H9 (cell line): Measurements from ENCODE around the gene PLXNA4. TPM values are rescaled to one million over a fixed set of nuclear protein-coding genes. Genes with fewer than 3 reads are reported as not detected.
A peak's percentile ranks its signal among the peaks of the same experiment; 100 is the strongest.

Experiments
- DNase-seq: peaks from one replicate; pipeline ENCODE4 v3.0.0-alpha.2; 2017
- H2AFZ ChIP-seq: one replicate; pipeline ENCODE4 v1.6.1; 2013; ENCODE audit warnings: mild to moderate bottlenecking, low read length, control low read depth, moderate library complexity
- H2AK5ac ChIP-seq: 2 replicates; pipeline ENCODE4 v1.6.1; 2013; ENCODE audit warnings: low read length, control low read depth, mixed read lengths; ENCODE audit not compliant: insufficient read length
- H2BK120ac ChIP-seq: one replicate; pipeline ENCODE4 v1.6.1; 2013; ENCODE audit warnings: low read depth, mild to moderate bottlenecking, low read length, control low read depth, inconsistent platforms; ENCODE audit not compliant: poor library complexity, severe bottlenecking
- H2BK12ac ChIP-seq: 2 replicates; pipeline ENCODE4 v1.6.1; 2013; ENCODE audit warnings: low read length, control low read depth, mixed read lengths, low read depth; ENCODE audit not compliant: insufficient read length
- H2BK15ac ChIP-seq: 2 replicates; pipeline ENCODE4 v1.6.1; 2013; ENCODE audit warnings: low read depth, low read length, control low read depth
- H2BK20ac ChIP-seq: one replicate; pipeline ENCODE4 v1.6.1; 2013; ENCODE audit warnings: low read depth, mild to moderate bottlenecking, low read length, control low read depth, inconsistent platforms; ENCODE audit not compliant: poor library complexity, severe bottlenecking
- H2BK5ac ChIP-seq: 2 replicates; pipeline ENCODE4 v1.6.1; 2013; ENCODE audit warnings: low read length, control low read depth, mixed read lengths; ENCODE audit not compliant: insufficient read length
- H3K14ac ChIP-seq: 2 replicates; pipeline ENCODE4 v1.6.1; 2013; ENCODE audit warnings: low read length, control low read depth; ENCODE audit not compliant: insufficient read depth
- H3K18ac ChIP-seq: 2 replicates; pipeline ENCODE4 v1.6.1; 2013; ENCODE audit warnings: low read depth, mild to moderate bottlenecking, mixed read lengths, low read length, control low read depth; ENCODE audit not compliant: insufficient read length
- H3K23ac ChIP-seq: 2 replicates; pipeline ENCODE4 v1.6.1; 2013; ENCODE audit warnings: low read length, control low read depth, mixed read lengths, low read depth; ENCODE audit not compliant: insufficient read length
- H3K23me2 ChIP-seq: 2 replicates; pipeline ENCODE4 v1.6.1; 2013; ENCODE audit warnings: low read depth, mild to moderate bottlenecking, mixed read lengths, low read length, control low read depth; ENCODE audit not compliant: insufficient read length, poor library complexity, severe bottlenecking
- H3K27ac ChIP-seq: 2 replicates; pipeline ENCODE4 v1.5.1; 2013; ENCODE audit warnings: low read length, control low read depth, mixed read lengths, low read depth; ENCODE audit not compliant: insufficient read length
- H3K27me3 ChIP-seq: 2 replicates; pipeline ENCODE4 v1.6.1; 2013; ENCODE audit warnings: low read length, control low read depth, inconsistent platforms; ENCODE audit not compliant: insufficient read depth
- H3K4ac ChIP-seq: 2 replicates; pipeline ENCODE4 v1.6.1; 2013; ENCODE audit warnings: low read depth, mild to moderate bottlenecking, control low read depth, inconsistent platforms, low read length, moderate library complexity
- H3K4me1 ChIP-seq: 2 replicates; pipeline ENCODE4 v1.6.1; 2013; ENCODE audit warnings: low read length, control low read depth, inconsistent platforms; ENCODE audit not compliant: insufficient read depth
- H3K4me2 ChIP-seq: 2 replicates; pipeline ENCODE4 v1.6.1; 2013; ENCODE audit warnings: low read length, control low read depth, mixed read lengths; ENCODE audit not compliant: insufficient read length, insufficient read depth
- H3K56ac ChIP-seq: 2 replicates; pipeline ENCODE4 v1.6.1; 2013; ENCODE audit warnings: low read depth, mild to moderate bottlenecking, mixed read lengths, low read length, control low read depth; ENCODE audit not compliant: insufficient read length
- H3K79me1 ChIP-seq: 2 replicates; pipeline ENCODE4 v1.6.1; 2013; ENCODE audit warnings: low read depth, mild to moderate bottlenecking, moderate library complexity, low read length, control low read depth, inconsistent platforms; ENCODE audit not compliant: insufficient read depth, poor library complexity, severe bottlenecking
- H3K79me2 ChIP-seq: 2 replicates; pipeline ENCODE4 v1.6.1; 2013; ENCODE audit warnings: low read length, control low read depth, inconsistent platforms; ENCODE audit not compliant: insufficient read depth
- H3K9ac ChIP-seq: 2 replicates; pipeline ENCODE4 v1.6.1; 2013; ENCODE audit warnings: low read length, control low read depth, mixed read lengths; ENCODE audit not compliant: insufficient read length; ENCODE audit errors: extremely low read depth
- H3K9me3 ChIP-seq: one replicate; pipeline ENCODE4 v1.6.1; 2013; ENCODE audit warnings: low read depth, low read length, inconsistent platforms; ENCODE audit not compliant: control insufficient read depth
- H3T11ph ChIP-seq: one replicate; pipeline ENCODE4 v1.6.1; 2013; ENCODE audit warnings: mild to moderate bottlenecking, low read length, control low read depth, inconsistent platforms
- H4K20me1 ChIP-seq: one replicate; pipeline ENCODE4 v1.6.1; 2013; ENCODE audit not compliant: control insufficient read depth, insufficient read length, insufficient read depth
- H4K5ac ChIP-seq: 2 replicates; pipeline ENCODE4 v1.6.1; 2013; ENCODE audit warnings: low read depth, mild to moderate bottlenecking, mixed read lengths, low read length, control low read depth; ENCODE audit not compliant: insufficient read length
- H4K8ac ChIP-seq: replicated peaks from 2 replicates; pipeline ENCODE4 v1.6.1; 2013; ENCODE audit warnings: low read length, control low read depth, mixed read lengths, low read depth; ENCODE audit not compliant: insufficient read length
- H4K91ac ChIP-seq: 2 replicates; pipeline ENCODE4 v1.6.1; 2013; ENCODE audit warnings: low read depth, mild to moderate bottlenecking, moderate library complexity, mixed read lengths, low read length, control low read depth; ENCODE audit not compliant: insufficient read length
- H3K27ac Mint-ChIP-seq, 3 experiments: 2 replicates in 2 of 3; 3 replicates in 1 of 3; pipeline ENCODE4 v1.8.0; 2020 to 2021; ENCODE audit warnings: mixed read lengths in 3 of 3, mild to moderate bottlenecking in 1 of 3, moderate library complexity in 1 of 3
- H3K27me3 Mint-ChIP-seq: 2 replicates; pipeline ENCODE4 v1.8.0; 2021; ENCODE audit warnings: low read depth, mild to moderate bottlenecking, moderate library complexity, mixed read lengths
- H3K36me3 Mint-ChIP-seq, 3 experiments: 2 replicates in 2 of 3; 3 replicates in 1 of 3; pipeline ENCODE4 v1.8.0; 2020 to 2021; ENCODE audit warnings: low read depth in 3 of 3, mixed read lengths in 3 of 3; ENCODE audit not compliant: insufficient read depth in 1 of 3
- H3K4me1 Mint-ChIP-seq, 2 experiments: 2 replicates each; pipeline ENCODE4 v1.8.0; 2020; ENCODE audit warnings: mixed read lengths in 2 of 2
- H3K4me3 Mint-ChIP-seq, 2 experiments: 2 replicates in 1 of 2; 3 replicates in 1 of 2; pipeline ENCODE4 v1.8.0; 2020 to 2021; ENCODE audit warnings: mild to moderate bottlenecking in 2 of 2, mixed read lengths in 2 of 2, moderate library complexity in 1 of 2
- H3K9me3 Mint-ChIP-seq, 2 experiments: 2 replicates in 1 of 2; 3 replicates in 1 of 2; pipeline ENCODE4 v1.8.0; 2020; ENCODE audit warnings: mild to moderate bottlenecking in 2 of 2, mixed read lengths in 2 of 2, moderate library complexity in 1 of 2
- WGBS: extraction: QIAGEN DNeasy Blood & Tissue Kit; methylation state at CpG from one replicate; pipeline ENCODE4 v1.1.7; 2013; ENCODE audit warnings: missing lambda C conversion rate, low lambda C conversion rate, mixed read lengths; ENCODE audit not compliant: insufficient read length; ENCODE audit errors: extremely low coverage; 5-methylcytosine and 5-hydroxymethylcytosine counted together
- total RNA-seq: library from RNA; stranded (reverse); gene quantifications from 2 replicates; pipeline ENCODE4 v1.2.1, GENCODE V29; 2021
- TF ChIP-seq, protein P1 (sequence below): fragments of 200-600 bp; sonication (generic); conservative IDR thresholded peaks from 3 replicates; pipeline ENCODE4 v1.8.0; 2021; ENCODE audit warnings: antibody characterized with exemption, mild to moderate bottlenecking

The PLXNA4 gene
- total RNA-seq, 1 experiment from 2014 or later, result 0.35 TPM

DNA sequence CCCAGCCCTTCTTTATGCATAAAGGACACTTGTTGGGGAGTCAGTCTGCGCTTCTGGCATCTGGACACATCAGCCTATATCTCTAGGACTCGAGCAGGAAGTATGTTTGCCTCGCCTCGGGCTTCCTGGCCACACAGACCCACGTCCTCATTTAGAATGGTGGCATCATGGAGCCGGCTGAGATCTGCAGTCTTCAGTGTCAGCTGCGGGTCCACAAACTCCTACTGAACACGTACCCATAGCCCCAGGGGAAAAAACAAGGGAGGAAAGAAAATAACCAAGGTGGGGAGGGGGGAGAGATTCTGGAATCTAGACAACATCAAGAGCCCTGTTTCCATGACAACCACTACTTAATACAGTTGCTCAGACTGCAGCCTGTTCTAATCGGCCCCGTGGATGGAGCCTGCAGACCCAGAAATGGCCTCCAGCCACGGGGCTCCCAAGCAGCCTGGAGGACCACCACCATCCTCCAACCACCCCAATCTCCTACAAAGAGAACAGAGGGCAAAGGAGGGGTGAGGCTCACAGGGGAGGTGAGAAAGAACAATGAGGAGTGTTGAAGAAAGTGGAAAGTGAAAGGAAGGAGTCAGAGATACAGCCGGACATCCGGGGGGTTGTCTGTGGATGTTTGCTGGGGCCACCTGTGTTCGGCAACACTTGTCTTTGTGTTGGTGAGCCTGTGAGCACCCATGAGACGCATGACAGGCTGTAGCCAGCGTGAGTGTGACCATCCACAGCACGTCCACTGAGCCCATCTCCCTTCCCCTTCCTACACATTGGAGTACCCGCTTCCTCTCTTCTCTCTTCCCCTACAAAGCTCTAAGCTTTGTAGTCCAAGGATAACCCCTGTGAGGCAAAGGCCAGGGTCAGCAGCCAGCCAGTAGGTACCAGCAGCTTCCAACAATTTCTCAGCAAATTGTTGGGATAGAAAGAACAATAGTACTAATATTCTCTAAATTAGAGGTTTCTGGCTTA lies 141.0 kb downstream of the PLXNA4 start:
- peaks cover 2% of the 10 kb centered on the region for H4K20me1 ChIP-seq
- Mint-ChIP-seq H3K36me3 (no peaks in the 10 kb centered on the region), H3K27me3 (peaks cover 18% of the 10 kb centered on the region), H3K9me3 (no peaks in the 10 kb centered on the region), H3K4me1 (no peaks in the 10 kb centered on the region), H3K27ac (peak overlapping the region in 1 of 3 experiments; percentile 38; a peak in 2 of 7 replicates), H3K4me3 (no peak overlapping the region)
- no peaks in the 10 kb centered on the region for H3K79me2 ChIP-seq
- no peaks in the 10 kb centered on the region for H3K4me1 ChIP-seq
- no peaks in the 10 kb centered on the region for H3K27me3 ChIP-seq
- no peak overlapping the region for H4K91ac ChIP-seq
- H3K4ac ChIP-seq, result no peak overlapping the region
- H3K9ac ChIP-seq, result no peak overlapping the region
- H4K5ac ChIP-seq, result no peak overlapping the region
- no peak overlapping the region for H2BK120ac ChIP-seq
- TF ChIP-seq, protein P1, sequence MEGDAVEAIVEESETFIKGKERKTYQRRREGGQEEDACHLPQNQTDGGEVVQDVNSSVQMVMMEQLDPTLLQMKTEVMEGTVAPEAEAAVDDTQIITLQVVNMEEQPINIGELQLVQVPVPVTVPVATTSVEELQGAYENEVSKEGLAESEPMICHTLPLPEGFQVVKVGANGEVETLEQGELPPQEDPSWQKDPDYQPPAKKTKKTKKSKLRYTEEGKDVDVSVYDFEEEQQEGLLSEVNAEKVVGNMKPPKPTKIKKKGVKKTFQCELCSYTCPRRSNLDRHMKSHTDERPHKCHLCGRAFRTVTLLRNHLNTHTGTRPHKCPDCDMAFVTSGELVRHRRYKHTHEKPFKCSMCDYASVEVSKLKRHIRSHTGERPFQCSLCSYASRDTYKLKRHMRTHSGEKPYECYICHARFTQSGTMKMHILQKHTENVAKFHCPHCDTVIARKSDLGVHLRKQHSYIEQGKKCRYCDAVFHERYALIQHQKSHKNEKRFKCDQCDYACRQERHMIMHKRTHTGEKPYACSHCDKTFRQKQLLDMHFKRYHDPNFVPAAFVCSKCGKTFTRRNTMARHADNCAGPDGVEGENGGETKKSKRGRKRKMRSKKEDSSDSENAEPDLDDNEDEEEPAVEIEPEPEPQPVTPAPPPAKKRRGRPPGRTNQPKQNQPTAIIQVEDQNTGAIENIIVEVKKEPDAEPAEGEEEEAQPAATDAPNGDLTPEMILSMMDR, result no peak
- H3K18ac ChIP-seq, result no peak overlapping the region
- no peak for DNase-seq
- no peak overlapping the region for H3K23ac ChIP-seq
- H2BK5ac ChIP-seq, result no peak overlapping the region
- no peak overlapping the region for H2BK15ac ChIP-seq
- no peaks in the 10 kb centered on the region for H3K23me2 ChIP-seq
- no peak overlapping the region for H3T11ph ChIP-seq
- H3K27ac ChIP-seq, result no peak overlapping the region
- no peak overlapping the region for H4K8ac ChIP-seq
- no peak overlapping the region for H2AK5ac ChIP-seq
- H3K79me1 ChIP-seq, result no peaks in the 10 kb centered on the region
- no CpG with 5 or more reads among the region's 18 CpGs for WGBS
- no peak overlapping the region for H2BK20ac ChIP-seq
- no peak overlapping the region for H2BK12ac ChIP-seq
- H3K56ac ChIP-seq, result no peak overlapping the region
- no peak overlapping the region for H3K14ac ChIP-seq
- H2AFZ ChIP-seq, result no peak overlapping the region
- no peak overlapping the region for H3K4me2 ChIP-seq
- no peaks in the 10 kb centered on the region for H3K9me3 ChIP-seq
